GM21423 (cell line): ENCODE results near the gene GP5.

Experiments
- ATAC-seq: cut with Tn5 transposase; IDR thresholded peaks from one replicate; pipeline ENCODE4 v1.9.1; 2021; ENCODE audit warnings: mild to moderate bottlenecking, moderate library complexity; ENCODE audit not compliant: unreplicated experiment

Gene GP5

GRCh38 chr3:194352667-194353246, 46.3 kb downstream of the GP5 start:
- ATAC-seq: no peak

GRCh38 chr3:194351952-194352536, 47.0 kb downstream of the GP5 start:
- ATAC-seq: no peak

- no peak for ATAC-seq
These were observed 47.9 kb downstream of the GP5 start, which contains the start of gene CPN2 for GRCh38 chr3:194351080-194351672. CPN2 (minus strand) TSS chr3:194351328; CDS start chr3:194342702, 8,626 bp downstream.

- ATAC-seq: no peak
These were observed 48.4 kb downstream of the GP5 start for GRCh38 chr3:194350726-194351071.

GRCh38 chr3:194348354-194348753, 50.7 kb downstream of the GP5 start:
- ATAC-seq: no peak

GRCh38 chr3:194346621-194347020, 52.4 kb downstream of the GP5 start:
- ATAC-seq: no peak

GRCh38 chr3:194346035-194346434, 53.0 kb downstream of the GP5 start:
- no peak for ATAC-seq
